GM19438 (cell line): Measurements from ENCODE around the gene TECR.
"Not testable (repeated sequence)": the region's sequence is repeated elsewhere in the genome, so short reads cannot be mapped to it uniquely, and the experiment has no call there.

Source experiments
- ATAC-seq: cut with Tn5 transposase; IDR thresholded peaks from one replicate; pipeline ENCODE4 v1.9.1; 2021; ENCODE audit warnings: low read depth; ENCODE audit not compliant: unreplicated experiment

The TECR gene

DNA sequence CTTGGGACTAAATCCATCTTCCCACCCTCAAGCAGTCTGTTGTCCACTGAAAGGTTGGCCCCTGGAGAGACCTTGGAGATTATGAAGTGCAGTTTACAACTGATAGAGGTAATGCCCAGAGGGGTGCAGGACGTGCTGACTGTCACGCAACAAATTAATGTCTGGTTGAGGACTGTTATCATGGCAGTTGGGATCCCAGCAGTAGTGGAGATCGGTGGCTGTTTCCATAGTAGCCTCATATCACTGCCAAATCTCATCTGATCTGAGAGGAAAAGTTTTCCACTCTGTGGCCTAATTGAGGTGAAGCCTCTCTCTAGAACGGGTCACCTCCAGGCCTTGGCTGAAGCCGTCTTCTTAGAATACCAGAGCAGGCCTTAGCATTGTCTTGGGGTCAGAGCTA, 4.1 kb downstream of the TECR start:
- no peak for ATAC-seq

DNA sequence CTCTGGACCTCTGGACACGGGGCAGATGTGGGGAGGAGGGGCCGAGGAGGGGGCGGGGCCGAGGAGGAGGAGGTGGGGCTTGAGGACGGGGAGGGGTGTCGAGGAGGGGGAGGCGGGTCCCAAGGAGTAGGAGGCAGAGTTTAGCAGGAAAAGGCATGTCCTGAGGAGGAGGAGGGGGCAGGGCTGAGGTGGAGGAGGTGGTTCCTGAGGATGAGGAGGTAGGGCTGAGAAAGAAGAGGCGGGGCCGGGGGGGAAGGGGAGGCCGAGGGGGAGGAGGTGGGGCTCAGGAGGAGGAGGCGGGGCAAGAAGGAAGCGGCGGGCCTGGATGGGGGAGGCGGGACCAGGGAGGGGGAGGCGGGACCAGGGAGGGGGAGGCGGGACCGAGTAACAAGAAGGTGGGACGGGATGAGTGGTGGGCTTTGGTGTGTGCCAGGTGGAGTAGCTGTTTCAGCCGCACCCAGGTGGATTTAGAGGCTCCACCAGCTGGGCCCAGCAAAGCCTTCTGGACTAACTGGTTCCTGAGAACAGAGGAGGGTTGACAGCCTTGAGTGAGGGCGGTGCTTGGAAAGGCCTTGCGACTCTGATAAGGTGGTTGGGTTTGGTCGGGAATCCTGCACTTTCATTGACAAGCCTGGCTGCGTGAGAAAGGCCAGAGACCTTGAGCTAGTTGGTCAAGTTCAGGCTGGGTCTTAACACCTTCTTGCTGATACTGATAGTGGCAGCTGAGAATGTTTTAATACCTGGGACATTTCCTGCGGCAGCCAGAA, 7.7 kb downstream of the TECR start:
- no peak for ATAC-seq

DNA sequence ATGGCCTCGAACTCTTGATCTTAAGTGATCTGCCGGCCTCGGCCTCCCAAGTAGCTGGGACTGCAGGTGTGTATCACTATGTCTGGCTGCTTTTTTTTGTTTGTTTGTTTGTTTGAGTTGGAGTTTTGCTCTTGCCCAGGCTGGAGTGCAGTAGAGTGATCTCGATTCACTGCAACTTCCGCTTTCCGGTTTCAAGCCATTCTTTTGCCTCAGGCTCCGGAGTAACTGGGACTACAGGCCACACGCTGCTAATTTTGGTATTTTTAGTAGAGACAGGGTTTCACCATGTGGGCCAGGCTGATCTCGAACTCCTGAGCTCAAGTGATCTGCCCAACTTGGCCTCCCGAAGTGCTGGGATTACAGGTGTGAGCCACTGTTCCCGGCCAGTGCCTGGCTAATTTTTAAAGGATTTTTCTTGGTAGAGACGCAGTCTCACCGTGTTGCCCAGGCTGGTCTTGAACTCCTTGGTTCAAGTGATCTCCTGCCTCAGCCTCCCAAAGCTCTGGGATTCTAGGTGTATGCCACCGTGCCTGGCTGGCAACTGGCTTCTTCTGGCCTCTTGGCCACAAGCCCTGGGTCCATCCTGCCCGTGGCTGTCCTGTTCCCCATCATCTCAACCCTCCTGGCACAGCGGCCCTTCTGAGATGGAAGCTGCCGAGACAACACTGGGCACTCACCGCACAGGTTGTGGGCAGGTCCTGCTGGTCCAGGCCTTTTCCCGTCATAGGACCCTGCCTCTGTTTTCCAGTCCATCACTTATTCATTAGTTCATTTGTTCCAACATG, 11.5 kb downstream of the TECR start:
- ATAC-seq: no peak

DNA sequence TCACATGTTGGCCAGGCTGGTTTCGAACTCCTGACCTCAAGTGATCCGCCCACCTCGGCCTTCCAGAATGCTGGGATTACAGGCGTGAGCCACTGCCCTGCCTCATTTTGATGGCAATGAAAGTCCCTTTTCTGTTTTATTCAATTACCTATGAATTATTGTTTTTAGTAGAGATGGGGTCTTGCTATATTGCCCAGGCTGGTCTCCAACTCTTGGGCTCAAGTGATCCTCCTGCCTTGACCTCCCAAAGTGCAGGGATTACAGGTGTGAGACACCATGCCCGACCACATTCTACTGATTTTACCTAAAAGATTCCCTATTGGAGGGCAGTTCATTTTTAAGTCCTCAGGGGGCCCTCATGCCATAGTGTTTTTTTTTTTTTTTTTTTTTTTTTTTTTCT, 12.6 kb downstream of the TECR start:
- not testable (repeated sequence) for ATAC-seq

DNA sequence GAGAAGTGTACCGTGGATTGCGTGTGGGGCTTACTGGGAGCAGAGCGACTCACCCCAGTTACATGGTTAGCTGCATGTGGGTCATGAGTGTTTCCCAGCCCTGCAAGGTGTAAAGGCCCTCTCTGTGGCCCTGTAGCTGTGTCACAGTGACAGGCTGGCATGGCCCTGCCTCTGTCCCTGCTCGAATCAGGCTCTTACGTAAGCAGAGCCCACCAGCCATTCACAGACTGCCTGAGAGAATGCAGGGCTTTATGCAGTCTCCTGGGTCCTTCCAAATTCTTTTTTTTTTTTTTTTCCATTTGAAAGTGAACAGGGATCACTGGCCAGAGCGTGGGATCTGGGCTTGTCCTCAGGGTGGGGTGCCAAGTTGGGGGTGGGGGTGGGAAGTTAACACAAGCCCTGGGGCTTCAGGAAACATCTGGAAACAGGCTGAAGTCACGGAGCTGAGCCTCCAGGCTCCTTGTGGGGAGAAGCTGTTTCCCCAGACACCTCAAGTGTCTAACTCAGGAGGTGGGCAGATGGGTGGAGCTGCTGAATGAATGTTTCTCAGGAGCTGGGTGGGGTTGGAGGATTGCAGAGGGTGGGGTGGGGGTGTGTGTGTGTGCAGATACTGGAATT, 13.4 kb downstream of the TECR start:
- ATAC-seq: no peak

DNA sequence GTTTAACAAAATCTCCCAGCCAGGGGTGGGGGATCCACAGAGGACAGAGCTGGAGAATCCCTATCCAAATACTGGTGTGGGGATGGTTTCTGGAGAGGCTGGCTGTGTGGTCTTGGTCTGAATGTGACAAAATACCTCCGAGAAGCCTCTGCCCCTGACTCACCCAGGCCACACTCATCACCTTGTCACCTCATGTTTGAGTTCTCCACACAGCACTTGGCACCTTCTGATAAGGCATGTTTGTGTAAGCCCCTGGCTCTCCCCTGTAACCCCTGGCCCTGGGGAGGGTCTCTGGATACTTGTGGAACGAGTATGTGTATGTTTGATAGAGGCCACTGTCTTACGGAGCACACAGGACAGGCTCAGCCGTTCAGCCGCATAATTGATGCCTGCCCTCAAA, 14.7 kb downstream of the TECR start:
- ATAC-seq: no peak

DNA sequence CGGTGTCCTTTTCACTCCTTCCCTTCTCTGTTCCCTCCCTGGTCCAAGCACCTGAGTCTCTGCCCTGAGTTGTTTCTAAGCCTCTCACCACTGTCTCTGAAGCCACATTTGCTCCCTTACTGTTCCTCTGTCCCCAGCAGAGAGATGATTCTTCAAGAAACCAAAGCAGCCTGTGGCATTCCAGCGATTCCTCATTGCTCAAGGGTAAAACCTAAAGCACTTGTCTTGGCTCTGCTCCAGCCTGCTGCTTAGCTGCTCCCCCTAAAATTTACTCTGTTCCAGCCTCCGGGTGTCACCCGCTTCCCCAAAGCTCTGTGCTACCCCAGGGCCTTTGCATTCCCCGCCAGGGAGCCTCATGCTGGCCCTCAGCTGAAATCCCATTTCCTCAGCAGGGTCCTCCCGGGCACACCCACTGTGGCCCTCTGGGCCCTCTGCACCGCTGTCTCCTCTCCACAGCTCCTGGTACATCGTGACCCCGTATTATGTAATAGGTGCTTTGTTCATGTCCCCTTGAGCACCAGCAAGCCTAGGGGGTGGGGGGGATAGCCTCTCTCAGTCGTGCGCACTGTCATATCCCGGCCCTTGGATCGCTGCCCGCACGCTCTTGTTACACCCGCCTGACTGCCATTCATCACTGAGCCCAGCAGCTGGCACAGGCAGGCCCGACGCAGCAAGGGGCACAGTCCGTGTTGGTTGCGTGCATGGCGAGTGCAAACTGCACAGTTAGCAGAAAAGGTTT, 15.8 kb downstream of the TECR start:
- ATAC-seq: no peak

DNA sequence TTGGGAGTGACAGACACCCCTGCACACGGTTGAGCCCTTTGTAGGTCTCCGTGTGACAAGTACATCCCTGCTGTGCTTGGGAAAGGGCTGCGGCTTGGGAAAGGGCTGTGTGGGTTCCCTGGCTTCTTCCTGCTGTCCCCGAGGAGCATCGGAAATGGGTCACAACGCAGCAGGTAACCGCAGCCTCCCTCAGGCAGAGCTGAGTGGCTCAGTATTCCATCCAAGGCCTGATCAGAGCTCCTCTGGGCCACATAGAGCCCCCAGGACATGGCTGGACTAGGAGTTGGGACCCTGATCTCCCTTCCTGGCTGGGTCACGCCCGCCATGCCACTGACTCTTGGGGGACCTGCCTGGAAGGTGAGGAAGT, 16.3 kb downstream of the TECR start:
- no peak for ATAC-seq

DNA sequence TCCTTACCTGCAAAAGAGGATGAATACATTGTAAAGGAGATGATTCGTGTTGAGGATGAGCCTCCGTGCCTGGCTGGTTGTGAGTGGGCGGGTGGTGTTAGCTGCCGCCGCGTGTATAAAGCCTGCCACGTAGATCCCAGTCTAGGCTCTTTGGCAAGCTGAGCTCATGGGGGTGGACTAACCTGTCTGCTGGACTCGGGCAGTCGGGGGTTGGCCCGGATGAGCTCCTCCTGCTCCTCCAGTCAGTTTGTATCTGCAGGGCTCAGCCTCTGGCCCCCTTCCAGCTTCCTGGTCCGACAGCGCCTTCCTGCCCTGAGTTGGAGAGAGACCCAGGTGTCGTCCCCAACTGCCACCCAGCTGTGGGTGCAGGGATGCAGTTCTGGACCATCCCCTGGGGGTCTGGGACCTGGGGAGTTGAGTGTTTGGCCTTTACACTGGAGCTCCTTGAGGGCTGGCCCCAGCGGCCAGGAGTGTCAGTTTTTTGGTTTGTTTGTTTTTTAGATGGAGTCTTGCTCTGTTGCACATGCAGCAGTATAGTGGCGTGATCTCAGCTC, 20.9 kb downstream of the TECR start:
- no peak for ATAC-seq

DNA sequence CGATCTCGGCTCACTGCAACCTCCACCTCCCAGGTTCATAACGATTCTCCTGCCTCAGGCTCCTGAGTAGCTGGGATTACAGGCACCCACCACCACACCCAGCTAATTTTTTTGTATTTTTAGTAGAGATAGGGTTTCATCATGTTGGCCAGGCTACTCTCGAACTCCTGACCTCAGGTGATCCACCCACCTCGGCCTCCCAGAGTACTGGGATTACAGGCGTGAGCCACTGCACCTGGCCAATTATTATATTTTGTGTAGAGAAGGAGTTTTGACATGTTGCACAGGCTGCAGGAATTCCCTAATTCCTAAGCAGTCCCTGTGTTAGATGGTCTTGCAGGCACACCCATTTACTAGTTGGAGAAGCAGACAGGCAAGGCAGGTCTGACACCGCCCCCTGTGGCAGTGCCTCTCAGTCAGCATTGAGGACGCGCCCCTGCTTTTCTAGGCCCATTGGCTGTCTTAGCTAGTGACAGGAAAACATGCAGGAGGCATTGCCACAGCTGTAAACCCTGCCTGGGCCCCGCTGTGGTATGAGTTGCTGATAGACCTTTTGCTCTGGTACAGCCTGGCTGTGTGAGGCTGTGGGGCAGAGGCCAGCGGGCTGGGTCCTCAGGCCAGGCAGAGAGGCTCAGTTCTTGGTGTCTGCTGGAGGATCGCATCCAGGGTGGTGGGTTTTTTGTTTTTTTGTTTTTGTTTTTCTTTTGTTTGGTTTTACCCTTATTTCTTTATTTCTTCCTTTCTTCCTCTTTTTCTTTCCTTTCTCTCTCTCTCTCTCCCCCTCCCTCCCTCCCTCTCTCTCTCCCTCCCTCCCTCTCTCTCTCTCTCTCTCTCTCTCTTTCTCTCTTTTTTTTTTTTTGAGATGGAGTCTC, 22.0 kb downstream of the TECR start:
- ATAC-seq: not testable (repeated sequence)

DNA sequence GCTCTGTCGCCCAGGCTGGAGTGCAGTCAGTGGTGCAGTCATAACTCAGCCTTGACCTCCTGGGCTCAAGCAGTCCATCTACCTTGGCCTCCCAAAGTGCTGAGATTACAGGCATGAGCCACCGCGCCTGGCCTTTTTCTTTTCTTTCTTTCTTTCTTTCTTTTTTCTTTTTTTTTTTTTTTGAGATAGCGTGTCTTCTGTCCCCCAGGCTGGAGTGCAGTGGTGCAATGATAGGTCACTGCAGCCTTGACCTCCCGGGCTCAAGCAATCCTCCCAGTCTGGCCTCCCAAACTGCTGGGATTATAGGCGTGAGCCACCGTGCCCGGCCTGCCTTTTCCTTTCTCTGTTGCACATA, 22.6 kb downstream of the TECR start:
- ATAC-seq: not testable (repeated sequence)

DNA sequence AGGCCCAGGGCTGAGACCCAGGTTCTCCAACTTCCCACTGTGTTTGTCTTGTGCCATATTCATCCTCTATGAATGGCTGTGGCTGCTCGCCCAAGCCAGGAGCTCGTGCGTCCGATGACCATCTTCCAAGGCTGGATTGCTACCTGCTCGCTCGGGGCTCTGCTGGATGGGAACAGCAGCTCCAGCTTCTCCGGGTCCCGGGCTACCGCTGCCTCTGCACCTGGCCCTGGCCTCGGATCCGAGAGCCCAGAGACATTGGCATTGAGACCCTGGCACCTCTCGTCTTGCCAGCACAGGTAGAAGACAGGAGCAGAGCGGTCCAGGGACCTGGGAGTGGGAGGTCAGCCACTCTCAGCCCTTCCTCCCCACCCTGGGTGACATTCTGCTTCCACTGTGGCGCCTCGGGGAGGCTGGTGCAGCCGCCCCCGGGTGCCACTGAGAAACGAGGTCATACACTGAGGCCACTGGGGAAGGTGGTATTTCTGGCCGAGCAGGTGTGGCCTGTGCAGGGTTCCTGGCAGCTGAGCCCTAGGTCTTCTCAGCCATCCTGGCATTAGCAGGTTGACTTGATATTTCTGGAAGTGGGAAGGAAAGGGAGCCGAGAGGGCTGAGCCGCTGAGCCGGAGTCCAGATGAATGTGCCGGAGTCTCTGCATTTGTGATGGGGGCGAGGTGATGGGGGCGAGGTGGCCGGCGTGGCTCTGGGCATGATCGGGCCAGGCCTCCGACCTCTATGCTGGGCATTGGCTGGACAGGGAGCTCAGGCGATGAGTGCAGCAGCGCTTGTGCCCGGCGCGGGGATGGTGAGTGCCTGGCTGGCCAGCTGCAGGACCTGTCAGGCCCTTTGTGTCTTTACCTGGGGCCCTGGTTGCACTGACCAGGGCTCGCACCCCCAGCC, 23.9 kb downstream of the TECR start:
- no peak for ATAC-seq

DNA sequence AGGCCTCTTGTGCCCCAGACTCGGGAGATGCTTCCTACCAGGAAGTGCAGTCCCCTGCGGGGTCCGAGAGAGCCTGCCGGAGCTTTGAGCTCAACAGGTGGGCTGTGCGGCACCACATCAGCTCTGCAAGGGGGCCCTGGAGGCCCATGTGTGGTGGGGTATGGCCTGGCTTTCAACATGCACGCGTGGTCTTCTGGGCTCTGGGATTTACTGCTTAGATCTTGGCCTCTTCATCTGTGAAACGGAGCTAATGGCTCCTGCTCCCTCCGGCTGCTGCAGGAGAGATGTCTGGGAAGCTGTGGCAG, 24.5 kb downstream of the TECR start:
- ATAC-seq: no peak

DNA sequence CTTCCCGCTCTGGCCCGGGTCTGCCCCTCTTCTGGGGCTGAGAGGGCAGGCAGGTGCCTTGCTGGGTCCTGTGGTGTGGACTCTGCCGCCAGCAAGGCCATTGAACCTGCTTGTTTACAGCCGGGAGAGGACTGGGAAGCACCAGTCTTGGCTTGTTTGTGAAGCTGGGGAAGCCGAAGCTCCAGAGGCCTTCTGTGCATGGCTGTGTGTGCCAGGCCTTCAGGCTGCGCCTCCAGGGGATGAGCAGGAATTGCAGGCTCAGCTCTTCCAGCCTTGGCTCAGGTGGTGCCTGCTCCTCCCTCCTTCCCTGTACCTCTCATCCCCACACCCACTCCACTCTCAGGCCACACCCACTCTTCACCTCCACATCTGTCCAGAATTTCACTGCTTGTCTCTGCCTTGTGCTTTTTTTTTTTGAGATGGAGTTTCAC, 25.0 kb downstream of the TECR start:
- ATAC-seq: no peak

DNA sequence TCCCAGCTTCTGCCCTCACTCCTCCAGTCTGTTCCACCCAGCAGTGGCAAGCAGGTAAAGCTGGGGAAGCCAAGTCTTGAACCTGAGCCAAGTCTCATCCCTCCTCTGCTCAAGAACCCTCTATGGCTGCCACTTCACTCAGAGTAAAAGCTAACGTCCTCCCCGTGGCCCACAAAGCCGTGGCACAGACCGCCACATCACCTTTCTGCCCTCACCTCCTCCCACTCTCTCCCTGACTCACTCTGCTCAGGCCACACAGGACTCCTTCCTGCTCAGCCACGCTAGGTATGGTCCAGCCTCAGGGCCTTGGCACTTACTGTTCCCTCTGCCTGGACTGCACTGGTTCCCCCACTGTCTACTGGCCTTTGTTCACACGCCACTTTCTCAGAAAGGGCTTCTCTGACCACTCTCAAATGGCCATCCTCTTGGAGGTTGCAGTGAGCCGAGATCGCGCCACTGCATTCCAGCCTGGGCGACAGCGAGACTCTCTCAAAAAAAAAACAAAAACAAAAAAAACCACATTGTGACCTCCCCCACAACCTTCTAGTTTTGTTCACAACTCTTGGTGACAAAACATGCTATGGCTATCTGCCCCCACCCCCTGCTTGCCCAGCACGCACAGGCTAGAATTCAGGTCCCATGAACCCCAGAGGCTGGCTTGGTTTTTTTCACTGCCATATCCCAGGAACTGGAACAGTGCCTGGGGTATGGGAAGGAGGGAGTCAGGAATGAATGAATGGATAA, 26.7 kb downstream of the TECR start:
- no peak for ATAC-seq

DNA sequence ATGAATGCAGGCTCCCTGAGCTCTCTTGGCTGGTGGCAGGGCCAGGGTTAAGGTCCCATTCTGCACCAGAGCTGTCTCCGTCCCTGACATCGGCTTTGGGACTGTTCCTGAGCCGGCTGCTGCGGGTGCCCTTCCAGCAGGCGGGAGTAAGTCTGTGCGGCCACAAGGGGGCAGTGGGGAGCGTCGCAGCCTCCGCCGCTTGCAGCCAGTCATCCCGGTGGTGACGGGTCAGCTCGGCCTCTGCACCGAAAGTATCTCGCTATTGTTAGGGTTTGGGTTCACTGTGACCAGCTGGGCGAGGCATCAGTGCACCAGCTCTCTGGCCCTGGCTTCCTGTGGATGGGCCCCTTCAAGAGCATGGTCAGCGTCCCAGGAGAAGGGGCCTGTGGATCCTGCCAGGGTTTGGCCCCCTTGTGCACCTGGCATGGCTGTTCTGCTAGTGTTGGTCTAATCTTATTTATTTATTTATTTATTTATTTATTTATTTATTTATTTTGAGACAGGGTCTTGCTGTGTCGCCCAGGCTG, 27.3 kb downstream of the TECR start:
- no peak for ATAC-seq

DNA sequence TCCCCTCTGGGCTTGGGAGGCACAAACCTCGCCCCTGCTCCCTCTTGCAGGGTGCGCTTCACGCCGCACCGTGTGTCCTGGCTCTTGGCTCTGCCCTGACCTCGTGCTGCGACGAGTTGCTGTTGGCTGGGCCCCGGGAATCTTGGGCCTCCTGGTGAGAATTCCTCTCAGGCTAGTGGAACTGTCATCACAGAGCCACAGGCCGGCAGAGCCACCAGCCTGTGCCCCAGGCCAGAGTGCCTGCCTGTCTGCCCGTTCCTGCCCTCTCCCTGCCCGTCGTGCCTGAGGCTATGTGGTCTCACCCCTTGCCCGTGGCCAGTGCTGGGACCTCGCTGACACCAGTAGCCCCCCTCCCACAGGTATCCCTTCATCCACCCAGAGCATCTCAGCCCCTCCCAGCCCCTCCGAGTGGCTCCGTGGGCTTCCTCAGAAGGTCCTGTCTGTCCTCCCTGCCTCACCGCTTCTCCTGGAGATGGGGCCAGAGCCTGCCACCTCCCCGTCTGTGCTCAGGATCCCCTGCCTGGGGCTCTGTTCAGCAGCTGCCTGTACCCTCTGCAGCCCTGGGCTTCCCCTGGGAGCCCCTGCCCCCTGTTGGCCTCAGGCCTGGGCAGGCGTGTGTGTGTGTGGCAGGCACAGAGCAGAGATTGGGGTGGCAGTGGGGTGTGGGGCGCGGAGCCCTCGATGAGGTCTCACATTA, 29.1 kb downstream of the TECR start:
- ATAC-seq: no peak
